K562 (cell line): ENCODE measurements around the gene GLCCI1. TPM values are rescaled to one million over a fixed set of nuclear protein-coding genes. Genes with fewer than 3 reads are reported as not detected.
A peak's percentile ranks its signal among the peaks of the same experiment; 100 is the strongest.

ENCODE experiments used
- ELF2 ChIP-seq: fragments of 250-450 bp; sonication (Bioruptor Pico); IDR thresholded peaks from 2 replicates; pipeline ENCODE4 v1.5.0; 2021; ENCODE audit warnings: mild to moderate bottlenecking
- EZH2 ChIP-seq: IDR thresholded peaks from 2 replicates; pipeline ENCODE4 v1.6.1; 2012; ENCODE audit warnings: low read depth, mild to moderate bottlenecking, inconsistent platforms, low read length, borderline replicate concordance
- FOS ChIP-seq: IDR thresholded peaks from 3 replicates; pipeline ENCODE4 v1.6.1; 2011; ENCODE audit not compliant: insufficient read length; ENCODE audit errors: extremely low read depth
- FOSL1 ChIP-seq: fragments of 200-800 bp; sonication (Bioruptor generic); conservative IDR thresholded peaks from 2 replicates; pipeline ENCODE4 v1.6.1; 2016; ENCODE audit warnings: missing genetic modification characterization, missing compliant biosample characterization
- HDAC8 ChIP-seq: fragments of 450-650 bp; IDR thresholded peaks from 2 replicates; pipeline ENCODE4 v1.6.1; 2016; ENCODE audit warnings: mild to moderate bottlenecking, missing genetic modification characterization, moderate library complexity, missing compliant biosample characterization
- MCM3 ChIP-seq: fragments of 450-650 bp; IDR thresholded peaks from 2 replicates; pipeline ENCODE4 v1.6.1; 2016
- PRMT5 ChIP-seq: sonication (generic); formaldehyde crosslinking; IDR thresholded peaks from 2 replicates; pipeline ENCODE4 v1.5.0; 2020; ENCODE audit warnings: missing genetic modification reagents
- SMARCC2 ChIP-seq: fragments of 450-650 bp; IDR thresholded peaks from 2 replicates; pipeline ENCODE4 v1.6.1; 2017; ENCODE audit warnings: antibody characterized with exemption, moderate library complexity, mild to moderate bottlenecking, low read depth
- STAT5A ChIP-seq: IDR thresholded peaks from 2 replicates; pipeline ENCODE4 v1.6.1; 2012; ENCODE audit warnings: low read length, inconsistent platforms, borderline replicate concordance
- TAF1 ChIP-seq: IDR thresholded peaks from 2 replicates; pipeline ENCODE4 v1.6.1; 2011; ENCODE audit warnings: mild to moderate bottlenecking, low read length, moderate library complexity; ENCODE audit not compliant: insufficient read depth, control insufficient read depth, severe bottlenecking; ENCODE audit errors: extremely low read depth
- TAL1 ChIP-seq: fragments of 450-650 bp; IDR thresholded peaks from 2 replicates; pipeline ENCODE4 v1.6.1; 2016; ENCODE audit warnings: mild to moderate bottlenecking
- U2AF1 ChIP-seq: fragments of 200-400 bp; formaldehyde crosslinking; optimal IDR thresholded peaks from 2 replicates; pipeline ENCODE3; 2017; ENCODE audit warnings: mild to moderate bottlenecking, low read depth, low read length, moderate library complexity
- U2AF2 ChIP-seq: fragments of 200-400 bp; formaldehyde crosslinking; optimal IDR thresholded peaks from 2 replicates; pipeline ENCODE3; 2017; ENCODE audit warnings: low read depth, mild to moderate bottlenecking, low read length
- XRCC3 ChIP-seq: fragments of 450-650 bp; IDR thresholded peaks from 2 replicates; pipeline ENCODE4 v1.6.1; 2017; ENCODE audit warnings: mild to moderate bottlenecking, moderate library complexity
- ZNF133 ChIP-seq: fragments of 250-450 bp; sonication (Bioruptor Pico); IDR thresholded peaks from 2 replicates; pipeline ENCODE4 v1.4.0; 2020; ENCODE audit warnings: mild to moderate bottlenecking
- ZNF324 ChIP-seq: fragments of 250-450 bp; sonication (Bioruptor Pico); IDR thresholded peaks from 2 replicates; pipeline ENCODE4 v1.4.0; 2020; ENCODE audit warnings: mild to moderate bottlenecking
- ZNF589 ChIP-seq: fragments of 200-800 bp; sonication (Bioruptor generic); IDR thresholded peaks from 2 replicates; pipeline ENCODE4 v1.6.1; 2016; ENCODE audit warnings: low read depth, missing genetic modification characterization, missing compliant biosample characterization
- polyA plus RNA-seq, 8 experiments: library from polyadenylated mRNA; depleted of rRNA in 4 of 8; stranded (reverse) in 5 of 8; unstranded in 3 of 8; fragments of >200 nt; fragmentation: Nextera tagmentation in 2 of 8; fragmentation: Illumina TruSeq in 1 of 8; extraction: Ambion mirVana in 2 of 8; extraction: Trizol in 1 of 8; gene quantifications; 2 replicates each; pipeline versions ENCODE4 v1.2.1 to v1.2.3, GENCODE V29; 2011 to 2014; ENCODE audit warnings: inconsistent platforms in 1 of 8, missing spikeins in 1 of 8
- total RNA-seq, 7 experiments: library from RNA; depleted of rRNA in 6 of 7; stranded (reverse); fragments of >200 nt in 6 of 7; fragmentation: Illumina TruSeq in 2 of 7; extraction: Trizol in 2 of 7; gene quantifications; 2 replicates each; pipeline versions ENCODE4 v1.2.1 to v1.2.3, GENCODE V29; 2011 to 2021; ENCODE audit warnings: low replicate concordance in 1 of 7
- TF ChIP-seq, protein P1 (sequence below): sonication (generic); formaldehyde crosslinking; IDR thresholded peaks from 2 replicates; pipeline ENCODE4 v1.8.0; 2023; ENCODE audit warnings: mild to moderate bottlenecking, missing genetic modification reagents

The GLCCI1 gene
- total and polyA plus RNA-seq, 9 of the 15 experiments (the other 6 are each of a cell fraction or from before 2014, with no cell fraction given) = 2.7 to 11.9 (median 7.2) TPM

DNA sequence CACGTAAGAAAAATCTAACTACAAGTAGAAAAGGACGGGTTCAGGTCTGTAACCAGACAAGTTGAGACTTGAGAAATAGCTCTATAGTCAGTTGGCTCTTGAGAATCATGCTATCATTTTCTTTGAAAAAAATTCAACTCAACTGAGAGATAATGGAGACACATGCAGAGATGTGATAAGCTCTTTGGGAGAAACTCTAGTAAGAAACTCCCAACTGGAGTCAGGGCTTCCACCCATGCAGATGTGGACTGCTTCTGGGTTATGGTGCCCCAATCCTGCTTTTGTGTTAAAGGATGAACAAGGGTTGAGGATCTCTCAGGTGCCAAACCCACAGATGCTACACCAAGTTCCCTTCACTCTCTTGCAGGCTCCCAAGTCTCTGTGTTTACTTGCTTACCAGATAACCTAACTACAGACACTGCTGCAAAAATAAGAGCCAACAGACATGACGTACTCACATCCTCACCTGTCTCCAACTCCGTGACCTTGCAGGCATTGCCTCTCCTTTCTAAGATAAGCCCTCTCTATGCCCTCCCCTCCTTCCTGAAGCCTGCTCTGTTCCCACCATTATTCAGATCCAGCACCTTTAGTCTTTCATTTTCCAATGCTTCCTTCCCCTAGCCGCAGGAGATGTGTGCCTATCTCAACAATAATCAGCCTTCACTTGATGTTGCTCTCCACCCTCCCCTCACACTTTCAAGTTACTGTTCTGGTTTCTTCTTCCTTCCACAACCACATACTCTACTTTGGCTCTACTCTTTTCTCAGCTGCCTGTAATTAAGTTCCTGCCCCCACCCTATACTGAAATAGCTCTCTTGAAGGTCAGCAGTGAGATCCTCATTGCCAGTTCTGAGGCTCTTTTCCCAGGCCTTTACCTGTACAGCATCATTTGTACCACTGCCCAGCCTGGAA, 163.4 kb downstream of the GLCCI1 start (continued):
- TF ChIP-seq ZNF324 (no peak), SMARCC2 (peak; percentile 43; the same call in 1 of the 2 replicates), U2AF1 (no peak), STAT5A (no peak), PRMT5 (CRISPR knock-in tag) (no peak), TAF1 (no peak), EZH2 (no peak), MCM3 (no peak), TAL1 (peak; percentile 57), ZNF133 (no peak), FOS (no peak), FOSL1 (tag) (no peak), HDAC8 (tag) (no peak), U2AF2 (no peak), XRCC3 (no peak), ZNF589 (CRISPR knock-in tag) (no peak), ELF2 (CRISPR knock-in tag) (no peak)
- TF ChIP-seq, protein P1, sequence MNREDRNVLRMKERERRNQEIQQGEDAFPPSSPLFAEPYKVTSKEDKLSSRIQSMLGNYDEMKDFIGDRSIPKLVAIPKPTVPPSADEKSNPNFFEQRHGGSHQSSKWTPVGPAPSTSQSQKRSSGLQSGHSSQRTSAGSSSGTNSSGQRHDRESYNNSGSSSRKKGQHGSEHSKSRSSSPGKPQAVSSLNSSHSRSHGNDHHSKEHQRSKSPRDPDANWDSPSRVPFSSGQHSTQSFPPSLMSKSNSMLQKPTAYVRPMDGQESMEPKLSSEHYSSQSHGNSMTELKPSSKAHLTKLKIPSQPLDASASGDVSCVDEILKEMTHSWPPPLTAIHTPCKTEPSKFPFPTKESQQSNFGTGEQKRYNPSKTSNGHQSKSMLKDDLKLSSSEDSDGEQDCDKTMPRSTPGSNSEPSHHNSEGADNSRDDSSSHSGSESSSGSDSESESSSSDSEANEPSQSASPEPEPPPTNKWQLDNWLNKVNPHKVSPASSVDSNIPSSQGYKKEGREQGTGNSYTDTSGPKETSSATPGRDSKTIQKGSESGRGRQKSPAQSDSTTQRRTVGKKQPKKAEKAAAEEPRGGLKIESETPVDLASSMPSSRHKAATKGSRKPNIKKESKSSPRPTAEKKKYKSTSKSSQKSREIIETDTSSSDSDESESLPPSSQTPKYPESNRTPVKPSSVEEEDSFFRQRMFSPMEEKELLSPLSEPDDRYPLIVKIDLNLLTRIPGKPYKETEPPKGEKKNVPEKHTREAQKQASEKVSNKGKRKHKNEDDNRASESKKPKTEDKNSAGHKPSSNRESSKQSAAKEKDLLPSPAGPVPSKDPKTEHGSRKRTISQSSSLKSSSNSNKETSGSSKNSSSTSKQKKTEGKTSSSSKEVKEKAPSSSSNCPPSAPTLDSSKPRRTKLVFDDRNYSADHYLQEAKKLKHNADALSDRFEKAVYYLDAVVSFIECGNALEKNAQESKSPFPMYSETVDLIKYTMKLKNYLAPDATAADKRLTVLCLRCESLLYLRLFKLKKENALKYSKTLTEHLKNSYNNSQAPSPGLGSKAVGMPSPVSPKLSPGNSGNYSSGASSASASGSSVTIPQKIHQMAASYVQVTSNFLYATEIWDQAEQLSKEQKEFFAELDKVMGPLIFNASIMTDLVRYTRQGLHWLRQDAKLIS = no peak
